Measurements from ENCODE around the gene ZNF407. TPM values are rescaled to one million over a fixed set of nuclear protein-coding genes. Genes with fewer than 3 reads are reported as not detected.

ZNF407 gene
- total RNA-seq, 6 experiments from 2014 or later: 4.3 to 8.0 (median 5.7) TPM

DNA sequence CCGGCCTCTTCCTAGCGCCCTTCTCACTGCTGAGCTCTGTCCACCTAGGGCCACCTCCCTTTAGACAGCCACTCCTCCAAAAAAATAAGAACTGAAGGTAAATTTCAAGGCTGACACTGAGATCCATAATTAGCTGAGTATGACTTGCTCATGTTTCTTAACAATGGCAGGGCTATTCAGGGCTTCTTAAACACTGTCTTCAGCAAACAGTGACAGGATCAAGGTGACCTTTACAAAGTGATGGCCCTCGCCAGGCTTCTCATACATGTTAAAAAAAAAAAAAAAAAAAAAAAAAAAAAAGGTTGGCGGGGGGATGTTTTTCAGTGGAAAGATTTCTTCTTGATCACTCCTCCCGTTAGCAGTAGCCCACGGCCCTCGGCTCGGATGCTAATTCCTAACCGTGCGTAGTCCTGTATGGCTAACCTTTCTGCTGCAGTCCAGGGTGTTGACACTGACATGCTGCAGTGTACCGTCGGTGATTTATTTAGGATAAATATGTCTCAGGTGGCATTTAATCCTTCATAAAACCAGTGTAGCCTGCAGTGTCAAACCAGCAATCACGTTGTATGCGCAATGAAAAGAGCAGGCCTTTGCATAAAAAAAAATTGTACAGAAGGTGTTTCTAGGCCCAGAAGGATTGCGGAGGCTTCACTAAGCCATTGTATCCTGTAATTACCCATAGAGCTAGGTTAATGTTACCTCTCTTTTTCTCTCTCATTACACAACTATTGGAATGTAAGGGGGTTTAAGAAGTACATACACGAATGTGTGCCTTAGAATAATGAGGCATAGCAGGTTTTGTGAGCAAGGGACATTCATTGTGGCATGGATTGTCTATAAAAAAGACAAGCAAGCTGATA, 468.6 kb downstream of the ZNF407 start:
- Histone ChIP-seq H3K4me3 (no peak overlapping the region), H3K27ac (no peak overlapping the region), H3K4me1 (no peaks in the 10 kb centered on the region), H3K36me3 (no peaks in the 10 kb centered on the region), H3K27me3 (no peaks in the 10 kb centered on the region), H3K9me3 (no peaks in the 10 kb centered on the region)
- DNase-seq: no peak
- intact Hi-C loops (cut with DNase I): no loop called here
- no peak for TF ChIP-seq POLR2A (IDR thresholded peaks at IDR 0.05)
- TF ChIP-seq, protein P1, sequence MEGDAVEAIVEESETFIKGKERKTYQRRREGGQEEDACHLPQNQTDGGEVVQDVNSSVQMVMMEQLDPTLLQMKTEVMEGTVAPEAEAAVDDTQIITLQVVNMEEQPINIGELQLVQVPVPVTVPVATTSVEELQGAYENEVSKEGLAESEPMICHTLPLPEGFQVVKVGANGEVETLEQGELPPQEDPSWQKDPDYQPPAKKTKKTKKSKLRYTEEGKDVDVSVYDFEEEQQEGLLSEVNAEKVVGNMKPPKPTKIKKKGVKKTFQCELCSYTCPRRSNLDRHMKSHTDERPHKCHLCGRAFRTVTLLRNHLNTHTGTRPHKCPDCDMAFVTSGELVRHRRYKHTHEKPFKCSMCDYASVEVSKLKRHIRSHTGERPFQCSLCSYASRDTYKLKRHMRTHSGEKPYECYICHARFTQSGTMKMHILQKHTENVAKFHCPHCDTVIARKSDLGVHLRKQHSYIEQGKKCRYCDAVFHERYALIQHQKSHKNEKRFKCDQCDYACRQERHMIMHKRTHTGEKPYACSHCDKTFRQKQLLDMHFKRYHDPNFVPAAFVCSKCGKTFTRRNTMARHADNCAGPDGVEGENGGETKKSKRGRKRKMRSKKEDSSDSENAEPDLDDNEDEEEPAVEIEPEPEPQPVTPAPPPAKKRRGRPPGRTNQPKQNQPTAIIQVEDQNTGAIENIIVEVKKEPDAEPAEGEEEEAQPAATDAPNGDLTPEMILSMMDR (IDR thresholded peaks at IDR 0.05): no peak
- ATAC-seq: no peak
- 95% methylated on average over 14 of the region's 16 CpGs for WGBS (ENCODE audit: insufficient coverage, low coverage, low lambda C conversion rate, missing lambda C conversion rate)

DNA sequence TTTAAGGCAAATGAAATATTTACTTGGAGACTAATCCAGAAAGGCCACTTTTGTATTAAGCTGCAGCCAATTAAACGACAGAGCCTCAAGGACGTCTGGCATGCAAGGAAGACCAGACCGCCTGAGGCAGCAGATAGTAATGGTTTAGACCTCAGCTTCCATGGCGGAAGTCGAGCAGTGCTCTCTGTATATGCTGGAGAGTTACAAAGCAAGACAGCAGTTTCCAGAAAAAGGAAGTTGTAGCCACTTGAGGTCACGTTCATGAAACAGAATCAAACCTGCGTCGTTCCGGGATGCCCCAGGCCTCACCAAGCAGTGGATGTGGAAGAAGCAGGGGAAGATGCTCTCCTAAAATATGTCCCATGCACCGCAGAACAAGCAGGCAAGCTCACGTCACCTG, 469.3 kb downstream of the ZNF407 start:
- no peaks in the 10 kb centered on the region for H3K4me1 ChIP-seq
- DNase-seq: no peak
- H3K27me3 ChIP-seq: no peaks in the 10 kb centered on the region
- intact Hi-C loops (cut with DNase I): no loop called here
- no peaks in the 10 kb centered on the region for H3K9me3 ChIP-seq
- no peak overlapping the region for H3K4me3 ChIP-seq
- H3K27ac ChIP-seq: no peak overlapping the region
- H3K36me3 ChIP-seq: no peaks in the 10 kb centered on the region
- 75% methylated on average over 11 of the region's 11 CpGs for WGBS (ENCODE audit: insufficient coverage, low coverage, low lambda C conversion rate, missing lambda C conversion rate)
- peak in 1 of 4 donors; percentile 20 for ATAC-seq
- TF ChIP-seq, protein P1 (IDR thresholded peaks at IDR 0.05): no peak
- TF ChIP-seq POLR2A (IDR thresholded peaks at IDR 0.05): no peak

DNA sequence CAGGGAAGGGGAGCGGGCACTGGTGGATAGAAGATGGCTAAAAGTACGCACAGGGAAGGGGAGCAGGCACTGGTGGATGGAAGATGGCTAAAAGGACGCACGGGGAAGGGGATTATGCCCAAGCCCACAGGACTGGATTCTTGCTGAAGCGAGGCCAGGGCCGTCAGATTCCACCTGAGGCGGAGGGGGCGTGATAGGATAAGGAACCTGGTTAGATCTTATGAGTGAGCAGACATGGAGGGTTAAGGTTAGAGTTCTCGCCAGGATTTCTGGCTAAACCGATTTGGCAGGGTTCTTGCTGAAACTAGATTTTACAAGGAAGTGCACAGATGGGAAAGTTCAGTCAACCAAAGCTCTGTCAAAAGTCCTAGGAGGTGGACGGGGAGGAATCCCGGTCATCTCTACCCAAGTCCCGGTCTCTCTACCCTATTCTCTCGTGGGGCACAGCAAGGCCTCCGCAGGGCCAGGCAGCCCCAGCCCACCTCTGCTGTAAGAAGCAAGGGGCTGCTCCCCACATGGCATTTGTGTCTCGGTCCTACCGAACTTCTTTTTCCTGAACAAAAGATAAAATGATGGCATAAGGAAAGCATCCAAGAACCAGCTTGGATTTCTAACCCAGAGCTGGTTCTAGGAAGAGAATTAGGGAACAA, 470.5 kb downstream of the ZNF407 start:
- ATAC-seq (no peak), DNase-seq (no peak)
- Histone ChIP-seq H3K4me1 (no peaks in the 10 kb centered on the region), H3K27ac (no peak overlapping the region), H3K4me3 (no peak overlapping the region), H3K36me3 (no peaks in the 10 kb centered on the region), H3K27me3 (no peaks in the 10 kb centered on the region), H3K9me3 (no peaks in the 10 kb centered on the region)
- WGBS (ENCODE audit: insufficient coverage, low coverage, low lambda C conversion rate, missing lambda C conversion rate): 83% methylated on average over 10 of the region's 17 CpGs
- intact Hi-C loops (cut with DNase I): no loop called here
- TF ChIP-seq POLR2A (IDR thresholded peaks at IDR 0.05): no peak
- TF ChIP-seq, protein P1 (IDR thresholded peaks at IDR 0.05): no peak

DNA sequence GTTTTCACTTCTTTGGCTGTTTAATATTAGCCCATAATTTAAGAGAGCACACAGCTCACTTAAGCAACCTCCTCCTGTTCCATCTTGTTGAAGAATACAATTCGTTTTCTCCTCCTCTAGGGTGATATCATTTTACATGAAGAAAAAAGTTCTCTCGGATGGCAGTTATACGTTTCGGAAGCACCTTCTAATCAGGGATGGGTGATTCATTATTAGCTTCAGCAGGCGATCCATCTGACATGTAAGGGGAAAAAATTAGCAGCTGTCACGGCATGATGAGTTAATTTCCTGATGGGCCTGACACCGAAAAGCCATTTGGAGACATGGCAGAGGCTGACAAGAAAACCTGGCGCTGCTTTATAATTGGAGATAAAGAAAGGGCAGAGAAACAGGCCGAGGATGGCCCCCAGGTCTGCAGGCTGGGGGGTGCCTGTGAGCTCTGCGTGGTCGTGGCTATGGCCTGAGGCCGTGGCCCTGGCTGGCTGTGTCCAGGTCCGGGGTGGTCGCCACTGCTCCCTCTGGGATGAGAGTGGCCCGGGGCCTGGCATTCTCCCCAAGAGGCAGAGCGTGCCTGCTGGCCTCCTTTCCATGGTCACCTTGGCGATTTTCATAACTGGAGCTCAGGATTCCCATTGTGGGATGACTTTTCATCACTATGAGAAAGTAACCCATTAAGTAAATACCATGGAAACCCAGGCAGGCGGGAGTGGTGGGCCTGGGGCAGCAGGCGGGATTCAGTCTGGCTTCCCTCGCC, 471.2 kb downstream of the ZNF407 start:
- intact Hi-C loops (cut with DNase I): no loop called here
- Histone ChIP-seq H3K4me1 (no peaks in the 10 kb centered on the region), H3K9me3 (no peaks in the 10 kb centered on the region), H3K4me3 (no peak overlapping the region), H3K36me3 (no peaks in the 10 kb centered on the region), H3K27me3 (no peaks in the 10 kb centered on the region), H3K27ac (no peak overlapping the region)
- WGBS (ENCODE audit: insufficient coverage, low coverage, low lambda C conversion rate, missing lambda C conversion rate): 88% methylated on average over 9 of the region's 20 CpGs
- TF ChIP-seq, protein P1 (IDR thresholded peaks at IDR 0.05): no peak
- no peak for TF ChIP-seq POLR2A (IDR thresholded peaks at IDR 0.05)
- DNase-seq (no peak), ATAC-seq (no peak)
